NB4 (cell line): ENCODE measurements around the gene FAM83G.
"Not testable (repeated sequence)": the region's sequence is repeated elsewhere in the genome, so short reads cannot be mapped to it uniquely, and the experiment has no call there.

Source experiments
- POLR2A ChIP-seq: IDR thresholded peaks from 2 replicates; pipeline ENCODE4 v1.6.1; 2011; ENCODE audit warnings: mild to moderate bottlenecking; ENCODE audit not compliant: insufficient read length; ENCODE audit errors: extremely low read depth
- TF ChIP-seq, protein P1 (sequence below): IDR thresholded peaks from one replicate; pipeline ENCODE4 v1.5.1; 2012; ENCODE audit warnings: low read depth, low read length

DNA sequence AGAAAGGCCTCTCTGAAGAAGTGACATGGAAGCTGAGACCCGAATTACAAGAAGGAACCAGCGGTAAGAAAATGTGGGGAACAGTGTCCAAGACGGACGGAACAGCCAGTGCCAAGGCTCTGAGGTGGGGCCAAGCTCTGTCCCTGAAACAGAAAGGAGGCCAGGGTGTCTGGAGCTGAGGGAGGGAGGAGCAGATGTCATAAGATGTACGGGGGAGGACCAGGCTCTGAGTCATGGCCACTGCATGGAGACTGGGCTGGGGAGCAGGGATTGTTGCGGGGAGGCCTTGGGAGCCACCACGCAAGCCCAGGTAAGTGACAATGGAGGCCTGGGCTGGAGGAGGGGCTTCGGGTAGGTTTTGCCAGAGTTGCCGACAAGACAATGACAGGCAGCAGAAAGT, 40.1 kb upstream of the FAM83G start:
- TF ChIP-seq, protein P1, sequence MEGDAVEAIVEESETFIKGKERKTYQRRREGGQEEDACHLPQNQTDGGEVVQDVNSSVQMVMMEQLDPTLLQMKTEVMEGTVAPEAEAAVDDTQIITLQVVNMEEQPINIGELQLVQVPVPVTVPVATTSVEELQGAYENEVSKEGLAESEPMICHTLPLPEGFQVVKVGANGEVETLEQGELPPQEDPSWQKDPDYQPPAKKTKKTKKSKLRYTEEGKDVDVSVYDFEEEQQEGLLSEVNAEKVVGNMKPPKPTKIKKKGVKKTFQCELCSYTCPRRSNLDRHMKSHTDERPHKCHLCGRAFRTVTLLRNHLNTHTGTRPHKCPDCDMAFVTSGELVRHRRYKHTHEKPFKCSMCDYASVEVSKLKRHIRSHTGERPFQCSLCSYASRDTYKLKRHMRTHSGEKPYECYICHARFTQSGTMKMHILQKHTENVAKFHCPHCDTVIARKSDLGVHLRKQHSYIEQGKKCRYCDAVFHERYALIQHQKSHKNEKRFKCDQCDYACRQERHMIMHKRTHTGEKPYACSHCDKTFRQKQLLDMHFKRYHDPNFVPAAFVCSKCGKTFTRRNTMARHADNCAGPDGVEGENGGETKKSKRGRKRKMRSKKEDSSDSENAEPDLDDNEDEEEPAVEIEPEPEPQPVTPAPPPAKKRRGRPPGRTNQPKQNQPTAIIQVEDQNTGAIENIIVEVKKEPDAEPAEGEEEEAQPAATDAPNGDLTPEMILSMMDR = not testable (repeated sequence)
- not testable (repeated sequence) for TF ChIP-seq POLR2A
